ENCODE measurements around the gene SULT1C2. TPM values are rescaled to one million over a fixed set of nuclear protein-coding genes. Genes with fewer than 3 reads are reported as not detected.

The SULT1C2 gene
- polyA plus RNA-seq, 2 of the 4 experiments (the other 2 are of a cell fraction): 0.36 to 0.56 TPM

- TF ChIP-seq USF2 (IDR thresholded peaks at IDR 0.05): no peak
- TF ChIP-seq ZSCAN20 (CRISPR knock-in tag; IDR thresholded peaks at IDR 0.05): no peak
- TF ChIP-seq HEYL (CRISPR knock-in tag; IDR thresholded peaks at IDR 0.05): no peak
- peak; percentile 55; the same call in 1 of the 2 replicates for TF ChIP-seq GATA3 (IDR thresholded peaks at IDR 0.05; ENCODE audit: borderline replicate concordance)
- peak; percentile 3 to 26; a peak in 1 of 5 replicates for TF ChIP-seq RAD21 (conservative IDR thresholded peaks at IDR 0.05 in 1 of 2, IDR thresholded peaks at IDR 0.05 in 1 of 2)
- no peak for TF ChIP-seq REST (IDR thresholded peaks at IDR 0.05)
- no peak for TF ChIP-seq FOXS1 (CRISPR knock-in tag; IDR thresholded peaks at IDR 0.05)
- TF ChIP-seq ZFP36 (IDR thresholded peaks at IDR 0.05; ENCODE audit: borderline replicate concordance, partially characterized antibody): no peak
- TF ChIP-seq E2F6 (IDR thresholded peaks at IDR 0.05; ENCODE audit: borderline replicate concordance, low read depth): no peak
- no peak for TF ChIP-seq MYC (IDR thresholded peaks at IDR 0.05; ENCODE audit: borderline replicate concordance, low read length)
- no peak for TF ChIP-seq NPAS2 (CRISPR knock-in tag; IDR thresholded peaks at IDR 0.05; ENCODE audit: borderline replicate concordance)
- 0 out of 2 replicates have a peak, but pooled peaks have one; percentile 44 for TF ChIP-seq MAX (IDR thresholded peaks at IDR 0.05)
- TF ChIP-seq ESRRA (IDR thresholded peaks at IDR 0.05; ENCODE audit: borderline replicate concordance, low read length): no peak
- no peak for TF ChIP-seq BHLHE40 (IDR thresholded peaks at IDR 0.05; ENCODE audit: low read depth, low read length)
- TF ChIP-seq CEBPB (IDR thresholded peaks at IDR 0.05): peak in 1 of 2 experiments; percentile 72; a peak in 1 of 4 replicates
- TF ChIP-seq TP53 (CRISPR knock-in tag; IDR thresholded peaks at IDR 0.05): no peak
- TF ChIP-seq BCL3 (IDR thresholded peaks at IDR 0.05): no peak
- no peak for TF ChIP-seq EHF (CRISPR knock-in tag; IDR thresholded peaks at IDR 0.05)
These were observed 20.7 kb upstream of the SULT1C2 start (continued) for GRCh38 chr2:108268001-108268400.

GRCh38 chr2:108270346-108270745 lies 18.3 kb upstream of the SULT1C2 start:
- H3K27ac ChIP-seq: peak overlapping the region; percentile 83 to 97
- H3K4me1 ChIP-seq: peaks cover 63% of the 10 kb centered on the region
- POLR2A ChIA-PET: no interaction called here
- H3K9me3 ChIP-seq: no peaks in the 10 kb centered on the region
- no peak for FAIRE-seq
- DNase-seq (ENCODE audit: low read depth in 1 of 2, low spot score in 1 of 2): no peak
- CTCF ChIA-PET: no interaction called here
- WGBS (ENCODE audit: missing lambda C conversion rate): 96% methylated on average over 3 of the region's 3 CpGs
- TF ChIP-seq SREBF2 (IDR thresholded peaks at IDR 0.05) (no peak), CEBPB (IDR thresholded peaks at IDR 0.05) (no peak), HOXB13 (CRISPR knock-in tag; IDR thresholded peaks at IDR 0.05; ENCODE audit: low read depth) (no peak), PHF8 (IDR thresholded peaks at IDR 0.05; ENCODE audit: borderline replicate concordance, low read depth) (no peak), BHLHE40 (IDR thresholded peaks at IDR 0.05; ENCODE audit: low read depth, low read length) (no peak), HMGXB4 (CRISPR knock-in tag; IDR thresholded peaks at IDR 0.05; ENCODE audit: borderline replicate concordance) (no peak), EHMT2 (IDR thresholded peaks at IDR 0.05; ENCODE audit: low read depth) (no peak), GATA3 (IDR thresholded peaks at IDR 0.05; ENCODE audit: borderline replicate concordance) (no peak), TP53 (CRISPR knock-in tag; IDR thresholded peaks at IDR 0.05) (no peak), MAFK (IDR thresholded peaks at IDR 0.05; ENCODE audit: partially characterized antibody) (no peak), HEYL (CRISPR knock-in tag; IDR thresholded peaks at IDR 0.05) (no peak), TFCP2L1 (CRISPR knock-in tag; IDR thresholded peaks at IDR 0.05) (no peak), RFX5 (IDR thresholded peaks at IDR 0.05) (no peak), KDM1A (IDR thresholded peaks at IDR 0.05; ENCODE audit: low read depth) (no peak)
- no peak overlapping the region for H3K4me2 ChIP-seq
- no peak overlapping the region for H3K4me3 ChIP-seq
- ATAC-seq: no peak
